ENCODE measurements around the gene API5.
A peak's percentile ranks its signal among the peaks of the same experiment; 100 is the strongest.

API5 gene

DNA sequence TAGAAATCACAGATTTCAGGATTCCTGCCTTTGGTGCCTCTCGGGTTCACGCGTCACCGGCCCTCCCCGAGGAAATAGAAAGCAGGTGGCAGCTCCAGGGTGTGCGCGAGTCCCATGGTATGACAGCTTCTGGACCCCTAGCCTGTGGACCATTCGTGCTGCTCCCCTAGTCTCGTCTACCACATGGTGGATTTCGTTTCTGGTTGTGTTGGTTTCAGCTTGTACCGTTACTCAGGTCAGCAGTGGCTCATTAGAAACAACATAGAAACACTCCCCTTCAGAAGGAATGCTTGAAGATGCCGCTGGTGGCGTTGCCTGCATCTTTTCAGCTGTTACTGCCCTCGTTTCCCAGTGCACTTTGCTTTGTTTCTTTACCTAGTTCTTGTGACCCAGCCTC lies 47.6 kb downstream of the API5 start:
- Histone ChIP-seq H3K4me3 (peak overlapping the region; percentile 96), H3K27ac (peak overlapping the region; percentile 87 to 95)
- DNase-seq (ENCODE audit: low spot score) = no peak
- TF ChIP-seq, protein P1, sequence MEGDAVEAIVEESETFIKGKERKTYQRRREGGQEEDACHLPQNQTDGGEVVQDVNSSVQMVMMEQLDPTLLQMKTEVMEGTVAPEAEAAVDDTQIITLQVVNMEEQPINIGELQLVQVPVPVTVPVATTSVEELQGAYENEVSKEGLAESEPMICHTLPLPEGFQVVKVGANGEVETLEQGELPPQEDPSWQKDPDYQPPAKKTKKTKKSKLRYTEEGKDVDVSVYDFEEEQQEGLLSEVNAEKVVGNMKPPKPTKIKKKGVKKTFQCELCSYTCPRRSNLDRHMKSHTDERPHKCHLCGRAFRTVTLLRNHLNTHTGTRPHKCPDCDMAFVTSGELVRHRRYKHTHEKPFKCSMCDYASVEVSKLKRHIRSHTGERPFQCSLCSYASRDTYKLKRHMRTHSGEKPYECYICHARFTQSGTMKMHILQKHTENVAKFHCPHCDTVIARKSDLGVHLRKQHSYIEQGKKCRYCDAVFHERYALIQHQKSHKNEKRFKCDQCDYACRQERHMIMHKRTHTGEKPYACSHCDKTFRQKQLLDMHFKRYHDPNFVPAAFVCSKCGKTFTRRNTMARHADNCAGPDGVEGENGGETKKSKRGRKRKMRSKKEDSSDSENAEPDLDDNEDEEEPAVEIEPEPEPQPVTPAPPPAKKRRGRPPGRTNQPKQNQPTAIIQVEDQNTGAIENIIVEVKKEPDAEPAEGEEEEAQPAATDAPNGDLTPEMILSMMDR (IDR thresholded peaks at IDR 0.05) = no peak

GRCh38 chr11:43360361-43361032 lies 48.7 kb downstream of the API5 start:
- Histone ChIP-seq H3K4me3 (peak overlapping the region; percentile 96), H3K27ac (no peak overlapping the region)
- DNase-seq (ENCODE audit: low spot score) = no peak
- TF ChIP-seq, protein P1 (IDR thresholded peaks at IDR 0.05) = no peak

DNA sequence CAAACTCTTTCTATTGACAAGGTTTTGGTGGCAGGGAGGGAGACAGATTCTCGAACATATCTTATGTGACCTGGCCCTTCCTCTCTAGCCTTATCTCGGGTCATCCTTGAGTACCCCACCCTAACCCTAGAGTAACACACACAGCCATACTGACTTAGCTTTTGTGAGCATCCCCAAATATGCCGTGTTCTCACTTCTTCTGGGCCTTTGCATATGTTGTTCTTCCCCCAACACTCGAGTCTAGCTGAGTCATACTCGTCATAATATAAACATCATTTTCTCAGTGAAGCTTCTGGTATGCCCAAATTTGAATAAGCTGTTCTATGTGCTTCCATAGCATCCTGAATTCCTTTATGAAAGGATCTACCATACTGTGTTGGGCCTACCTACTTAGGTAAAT lies 54.9 kb downstream of the API5 start:
- Histone ChIP-seq H3K27ac (no peak overlapping the region), H3K4me3 (no peak overlapping the region)
- TF ChIP-seq, protein P1 (IDR thresholded peaks at IDR 0.05) = no peak
- no peak for DNase-seq (ENCODE audit: low spot score)

DNA sequence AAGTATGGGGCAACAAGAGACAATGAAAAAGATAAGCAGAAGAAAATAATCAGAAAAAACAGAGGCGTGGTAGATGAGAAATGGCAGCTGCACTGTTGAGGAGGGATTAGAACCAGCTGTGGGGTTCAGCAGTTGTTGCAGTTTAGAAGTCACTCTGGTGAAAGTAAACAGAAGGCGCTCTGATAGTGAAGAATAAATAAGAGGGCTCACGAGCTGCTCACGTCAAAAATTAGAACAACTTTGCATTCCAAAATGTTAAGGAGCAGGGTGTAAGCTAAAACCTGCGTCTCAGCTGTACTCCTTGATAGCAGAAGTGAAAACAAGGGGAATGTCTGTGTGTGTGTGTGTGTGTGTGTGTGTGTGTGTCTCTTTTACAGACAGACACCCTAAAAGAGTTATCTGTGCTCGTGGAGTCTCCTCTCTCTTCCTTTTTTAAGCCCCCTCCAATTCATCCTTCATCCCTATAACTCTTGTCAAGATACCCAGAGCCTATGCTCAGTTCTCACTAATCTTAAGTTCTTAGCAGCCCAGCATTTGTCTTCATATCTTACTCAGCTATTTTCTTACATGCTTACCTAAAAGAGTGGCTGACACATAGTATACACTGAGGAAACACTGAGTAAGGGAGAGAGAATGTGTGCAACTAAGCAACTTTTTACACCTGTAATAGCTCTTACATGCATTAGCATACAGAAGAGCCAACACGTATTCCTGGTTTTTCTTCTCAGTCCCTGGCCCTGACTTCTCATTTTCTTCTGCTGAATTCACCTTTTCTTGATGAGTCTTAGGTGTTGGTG lies 55.8 kb downstream of the API5 start:
- TF ChIP-seq, protein P1 (IDR thresholded peaks at IDR 0.05) = no peak
- no peak for DNase-seq (ENCODE audit: low spot score)
- H3K27ac ChIP-seq = no peak overlapping the region
- no peak overlapping the region for H3K4me3 ChIP-seq

- H3K27ac ChIP-seq = no peak overlapping the region
- DNase-seq (ENCODE audit: low spot score) = no peak
- TF ChIP-seq, protein P1 (IDR thresholded peaks at IDR 0.05) = no peak
These were observed 64.3 kb downstream of the API5 start for GRCh38 chr11:43376065-43376464.

GRCh38 chr11:43376594-43376993 lies 64.8 kb downstream of the API5 start:
- Histone ChIP-seq H3K27ac (no peak overlapping the region), H3K4me3 (no peak overlapping the region)
- no peak for DNase-seq (ENCODE audit: low spot score)
- TF ChIP-seq, protein P1 (IDR thresholded peaks at IDR 0.05) = no peak

More at GRCh38 chr11:43376065-43376464, 64.3 kb downstream of the API5 start:
- H3K4me3 ChIP-seq = no peak overlapping the region

- DNase-seq (ENCODE audit: low spot score) = no peak
- Histone ChIP-seq H3K4me3 (no peak overlapping the region), H3K27ac (no peak overlapping the region)
- TF ChIP-seq, protein P1 (IDR thresholded peaks at IDR 0.05) = no peak
These were observed 65.6 kb downstream of the API5 start for GRCh38 chr11:43377389-43377788.
